ENCODE measurements around the gene SPZ1.

Gene SPZ1

GRCh38 chr5:80355686-80356085 is 35.9 kb downstream of the SPZ1 start:
- no peak for TF ChIP-seq CTCF (IDR thresholded peaks at IDR 0.05; ENCODE audit: borderline replicate concordance, insufficient read depth, low read depth, low read length)
- no peak overlapping the region for H3K4me3 ChIP-seq (ENCODE audit: low read depth, low read length)

DNA sequence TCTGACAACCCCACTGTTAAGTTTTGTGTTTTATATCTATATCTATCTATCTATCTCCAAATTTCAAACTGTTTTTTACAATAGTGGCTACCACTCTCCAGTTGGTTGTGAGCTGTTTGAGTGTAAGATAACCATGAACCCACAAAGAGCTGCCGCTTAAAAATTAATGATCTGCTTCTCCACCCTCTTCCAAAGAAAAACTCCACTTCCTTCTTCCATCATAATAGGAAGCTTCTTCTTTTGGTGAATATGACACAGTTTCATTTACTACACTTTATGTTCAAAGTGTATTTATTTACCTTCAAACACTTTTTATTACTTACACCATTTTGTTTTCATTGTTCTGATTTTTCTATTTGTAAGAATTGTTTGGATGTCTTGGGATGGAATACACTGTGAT is 37.9 kb downstream of the SPZ1 start:
- H3K4me3 ChIP-seq (ENCODE audit: low read depth, low read length) = no peak overlapping the region
- TF ChIP-seq CTCF (IDR thresholded peaks at IDR 0.05; ENCODE audit: borderline replicate concordance, insufficient read depth, low read depth, low read length) = no peak

DNA sequence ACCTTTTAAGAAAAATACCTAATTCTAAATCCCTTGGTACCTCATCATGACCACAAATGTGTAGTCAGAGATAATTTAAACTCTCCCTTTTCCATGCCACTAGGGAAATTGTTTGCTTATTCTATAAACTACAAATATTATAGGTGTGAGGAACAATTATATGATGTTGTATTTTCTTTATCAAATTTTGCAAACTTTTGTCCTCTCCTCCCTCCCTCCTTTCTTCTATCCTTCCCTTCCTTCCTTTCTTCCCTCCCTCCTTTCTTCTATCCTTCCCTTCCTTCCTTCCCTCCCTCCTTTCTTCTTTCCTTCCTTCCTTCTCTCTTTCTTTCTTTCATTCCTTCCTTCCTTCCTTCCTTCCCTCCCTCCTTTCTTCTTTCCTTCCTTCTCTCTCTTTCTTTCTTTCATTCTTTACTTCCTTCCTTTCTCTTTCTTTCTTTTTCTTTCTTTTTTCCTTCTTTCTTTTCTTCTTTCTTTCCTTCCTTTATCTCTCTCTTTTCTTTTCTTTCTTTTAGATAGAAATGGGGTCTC is 41.2 kb downstream of the SPZ1 start:
- no peak overlapping the region for H3K4me3 ChIP-seq (ENCODE audit: low read depth, low read length)
- no peak for TF ChIP-seq CTCF (IDR thresholded peaks at IDR 0.05; ENCODE audit: borderline replicate concordance, insufficient read depth, low read depth, low read length)

GRCh38 chr5:80364892-80365291 is 45.1 kb downstream of the SPZ1 start:
- no peak for TF ChIP-seq CTCF (IDR thresholded peaks at IDR 0.05; ENCODE audit: borderline replicate concordance, insufficient read depth, low read depth, low read length)
- no peak overlapping the region for H3K4me3 ChIP-seq (ENCODE audit: low read depth, low read length)

GRCh38 chr5:80368661-80369480 is 49.1 kb downstream of the SPZ1 start:
- no peak overlapping the region for H3K4me3 ChIP-seq (ENCODE audit: low read depth, low read length)
- no peak for TF ChIP-seq CTCF (IDR thresholded peaks at IDR 0.05; ENCODE audit: borderline replicate concordance, insufficient read depth, low read depth, low read length)

DNA sequence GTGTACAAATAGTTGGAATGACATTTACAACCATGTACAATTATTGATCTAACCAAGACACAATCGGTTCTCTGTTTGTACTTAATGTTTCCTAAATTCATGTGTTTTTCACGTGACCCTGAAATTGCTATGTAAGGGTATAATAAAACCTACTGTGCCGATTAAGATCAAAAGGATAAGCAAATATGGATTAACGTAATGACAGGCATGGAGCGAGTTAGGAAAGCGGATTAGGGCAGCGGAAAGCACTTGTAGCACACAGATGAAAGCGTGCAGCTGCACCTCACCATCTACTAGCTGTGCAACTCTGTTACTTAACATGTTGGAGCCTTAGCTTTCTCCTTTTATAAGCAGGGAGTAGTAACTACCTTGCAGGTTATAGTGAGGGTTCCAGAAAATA is 49.7 kb downstream of the SPZ1 start:
- no peak for TF ChIP-seq CTCF (IDR thresholded peaks at IDR 0.05; ENCODE audit: borderline replicate concordance, insufficient read depth, low read depth, low read length)
- no peak overlapping the region for H3K4me3 ChIP-seq (ENCODE audit: low read depth, low read length)

DNA sequence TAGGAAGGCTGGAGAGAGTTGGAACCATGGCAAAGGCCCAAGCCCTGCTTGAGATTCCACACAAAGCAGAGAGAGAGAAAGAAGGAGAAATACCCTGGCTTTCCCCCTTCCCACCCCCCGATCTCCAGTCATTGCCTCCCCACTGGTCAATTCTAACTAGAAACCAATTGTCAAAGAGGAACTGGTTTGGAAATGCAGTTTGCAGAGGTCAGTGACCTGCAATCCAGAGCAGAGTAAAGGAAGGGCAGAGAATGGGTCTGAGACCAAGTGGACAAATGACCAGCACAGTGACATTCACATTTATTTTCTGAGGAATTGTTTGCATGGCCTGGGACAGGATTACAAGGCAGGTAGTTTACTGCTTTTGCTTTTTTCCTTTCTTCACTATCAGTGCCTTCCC is 50.6 kb downstream of the SPZ1 start:
- no peak for TF ChIP-seq CTCF (IDR thresholded peaks at IDR 0.05; ENCODE audit: borderline replicate concordance, insufficient read depth, low read depth, low read length)
- H3K4me3 ChIP-seq (ENCODE audit: low read depth, low read length) = no peak overlapping the region

All from GM12875 (cell line).